KMS-11 (cell line): ENCODE data around the gene RNF220.

Source experiments
- H2AFZ ChIP-seq: fragments of 200-600 bp; sonication (generic); 2 replicates; pipeline ENCODE4 v1.6.1; 2016; ENCODE audit warnings: antibody characterized with exemption, mixed run types, low read depth
- H3K27ac ChIP-seq: fragments of 200-600 bp; sonication (generic); 2 replicates; pipeline ENCODE4 v1.6.1; 2016; ENCODE audit warnings: mild to moderate bottlenecking, mixed run types
- H3K27me3 ChIP-seq: fragments of 200-600 bp; sonication (generic); 2 replicates; pipeline ENCODE4 v1.6.1; 2017; ENCODE audit warnings: mild to moderate bottlenecking, low read depth, mixed run types, moderate library complexity; ENCODE audit not compliant: insufficient read depth
- H3K36me3 ChIP-seq: fragments of 200-600 bp; sonication (generic); 2 replicates; pipeline ENCODE4 v1.6.1; 2017; ENCODE audit warnings: mild to moderate bottlenecking, mixed run types; ENCODE audit not compliant: insufficient read depth
- H3K4me1 ChIP-seq: fragments of 200-600 bp; sonication (generic); 2 replicates; pipeline ENCODE4 v1.6.1; 2016; ENCODE audit warnings: mild to moderate bottlenecking, low read depth, mixed run types; ENCODE audit not compliant: poor library complexity, severe bottlenecking
- H3K4me2 ChIP-seq: fragments of 200-600 bp; sonication (generic); 2 replicates; pipeline ENCODE4 v1.7.0; 2016; ENCODE audit warnings: mild to moderate bottlenecking, mixed run types
- H3K4me3 ChIP-seq: fragments of 200-600 bp; sonication (generic); IDR thresholded peaks from 2 replicates; pipeline ENCODE4 v1.6.1; 2017; ENCODE audit warnings: low read depth, low read length, mixed read lengths; ENCODE audit not compliant: insufficient read depth
- H3K79me2 ChIP-seq: fragments of 200-600 bp; sonication (generic); 2 replicates; pipeline ENCODE4 v1.6.1; 2016; ENCODE audit warnings: low read depth, mixed run types; ENCODE audit not compliant: insufficient read depth
- H3K9ac ChIP-seq: fragments of 200-600 bp; sonication (generic); 2 replicates; pipeline ENCODE4 v1.6.1; 2016; ENCODE audit warnings: mild to moderate bottlenecking, mixed run types
- H4K20me1 ChIP-seq: fragments of 200-600 bp; sonication (generic); 2 replicates; pipeline ENCODE4 v1.6.1; 2016; ENCODE audit warnings: mild to moderate bottlenecking, mixed run types; ENCODE audit not compliant: insufficient read depth
- CTCF ChIP-seq: fragments of 200-600 bp; sonication (generic); conservative IDR thresholded peaks from 2 replicates; pipeline ENCODE4 v1.6.1; 2017; ENCODE audit warnings: low read depth, mild to moderate bottlenecking, antibody characterized with exemption, low read length, moderate library complexity, mixed read lengths

The RNF220 gene

GRCh38 chr1:44413740-44414139, 8.7 kb downstream of the RNF220 start:
- no peak for TF ChIP-seq CTCF
- Histone ChIP-seq H3K79me2 (no peaks in the 10 kb centered on the region), H2AFZ (no peak overlapping the region), H3K4me3 (no peak overlapping the region), H3K27ac (no peak overlapping the region), H3K9ac (no peak overlapping the region), H4K20me1 (no peaks in the 10 kb centered on the region), H3K36me3 (no peaks in the 10 kb centered on the region), H3K4me2 (no peak overlapping the region), H3K27me3 (no peaks in the 10 kb centered on the region), H3K4me1 (no peaks in the 10 kb centered on the region)

GRCh38 chr1:44415013-44415412, 10.0 kb downstream of the RNF220 start:
- Histone ChIP-seq H2AFZ (no peak overlapping the region), H3K4me1 (no peaks in the 10 kb centered on the region), H3K36me3 (no peaks in the 10 kb centered on the region), H3K79me2 (no peaks in the 10 kb centered on the region), H4K20me1 (no peaks in the 10 kb centered on the region), H3K4me2 (no peak overlapping the region), H3K27me3 (no peaks in the 10 kb centered on the region), H3K9ac (no peak overlapping the region), H3K4me3 (no peak overlapping the region), H3K27ac (no peak overlapping the region)
- TF ChIP-seq CTCF = no peak

GRCh38 chr1:44416408-44416807, 11.4 kb downstream of the RNF220 start:
- Histone ChIP-seq H3K4me2 (no peak overlapping the region), H3K9ac (no peak overlapping the region), H3K79me2 (no peaks in the 10 kb centered on the region), H3K27me3 (no peaks in the 10 kb centered on the region), H2AFZ (no peak overlapping the region), H3K27ac (no peak overlapping the region), H3K4me3 (no peak overlapping the region), H3K4me1 (no peaks in the 10 kb centered on the region), H4K20me1 (no peaks in the 10 kb centered on the region), H3K36me3 (no peaks in the 10 kb centered on the region)
- no peak for TF ChIP-seq CTCF

GRCh38 chr1:44417351-44418021, 12.4 kb downstream of the RNF220 start:
- no peak overlapping the region for H2AFZ ChIP-seq
- H3K27me3 ChIP-seq = no peaks in the 10 kb centered on the region
- H3K79me2 ChIP-seq = no peaks in the 10 kb centered on the region
- no peak for TF ChIP-seq CTCF
- no peaks in the 10 kb centered on the region for H3K36me3 ChIP-seq
- no peak overlapping the region for H3K4me2 ChIP-seq
- no peak overlapping the region for H3K4me3 ChIP-seq
- H3K27ac ChIP-seq = no peak overlapping the region
- no peaks in the 10 kb centered on the region for H3K4me1 ChIP-seq
- H3K9ac ChIP-seq = no peak overlapping the region
- H4K20me1 ChIP-seq = no peaks in the 10 kb centered on the region
